PFSK-1 (cell line): ENCODE results near the gene PARP15.

Source experiments
- FOXP2 ChIP-seq: optimal IDR thresholded peaks from 2 replicates; pipeline ENCODE3; 2011; ENCODE audit warnings: borderline replicate concordance, control low read depth, inconsistent platforms; ENCODE audit not compliant: insufficient read depth; ENCODE audit errors: extremely low read length, extremely low read depth
- POLR2AphosphoS5 ChIP-seq: IDR thresholded peaks from 2 replicates; pipeline ENCODE4 v1.6.1; 2012; ENCODE audit warnings: low read depth, mild to moderate bottlenecking, control low read depth, low read length, moderate library complexity
- REST ChIP-seq, 2 experiments: IDR thresholded peaks; 2 replicates each; pipeline versions ENCODE4 v1.6.1 to v1.8.0; 2011 to 2012; ENCODE audit warnings: low read depth in 2 of 2, low read length in 2 of 2, control low read depth in 1 of 2, inconsistent platforms in 1 of 2, mild to moderate bottlenecking in 1 of 2, moderate library complexity in 1 of 2; ENCODE audit not compliant: insufficient read depth in 1 of 2
- SIN3A ChIP-seq: IDR thresholded peaks from 2 replicates; pipeline ENCODE4 v1.6.1; 2012; ENCODE audit warnings: mild to moderate bottlenecking, low read length, moderate library complexity, borderline replicate concordance; ENCODE audit not compliant: insufficient read depth
- TAF1 ChIP-seq: IDR thresholded peaks from 2 replicates; pipeline ENCODE4 v1.6.1; 2012; ENCODE audit warnings: low read length, control low read depth, borderline replicate concordance; ENCODE audit not compliant: insufficient read depth

PARP15 gene

DNA sequence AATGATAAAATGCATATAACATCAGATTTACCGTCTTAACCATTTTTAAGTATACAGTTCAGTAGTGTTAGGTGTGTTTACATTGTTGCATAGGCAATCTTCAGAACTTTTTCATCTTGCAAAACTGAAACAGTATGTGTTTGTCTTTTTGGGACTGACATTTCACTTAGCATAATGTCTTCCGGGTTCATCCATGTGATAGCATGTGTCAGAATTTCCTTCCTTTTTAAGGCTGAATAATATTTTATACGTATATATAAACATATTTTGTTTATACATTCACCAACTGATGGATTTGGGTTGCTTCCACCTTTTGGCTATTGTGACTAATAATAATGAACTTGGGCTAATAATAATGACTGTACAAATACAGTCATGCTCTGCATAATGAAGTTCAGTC lies 3.0 kb downstream of the PARP15 start:
- TF ChIP-seq TAF1 (no peak), POLR2AphosphoS5 (no peak), REST (IDR thresholded peaks at IDR 0.05; ENCODE audit: insufficient read depth in 1 of 2, low read depth in 2 of 2, low read length in 2 of 2) (no peak), FOXP2 (no peak), SIN3A (no peak)

GRCh38 chr3:122581622-122582021 lies 4.2 kb downstream of the PARP15 start:
- TF ChIP-seq FOXP2: no peak
- no peak for TF ChIP-seq POLR2AphosphoS5
- no peak for TF ChIP-seq TAF1
- TF ChIP-seq REST (IDR thresholded peaks at IDR 0.05; ENCODE audit: insufficient read depth in 1 of 2, low read depth in 2 of 2, low read length in 2 of 2): no peak
- no peak for TF ChIP-seq SIN3A

DNA sequence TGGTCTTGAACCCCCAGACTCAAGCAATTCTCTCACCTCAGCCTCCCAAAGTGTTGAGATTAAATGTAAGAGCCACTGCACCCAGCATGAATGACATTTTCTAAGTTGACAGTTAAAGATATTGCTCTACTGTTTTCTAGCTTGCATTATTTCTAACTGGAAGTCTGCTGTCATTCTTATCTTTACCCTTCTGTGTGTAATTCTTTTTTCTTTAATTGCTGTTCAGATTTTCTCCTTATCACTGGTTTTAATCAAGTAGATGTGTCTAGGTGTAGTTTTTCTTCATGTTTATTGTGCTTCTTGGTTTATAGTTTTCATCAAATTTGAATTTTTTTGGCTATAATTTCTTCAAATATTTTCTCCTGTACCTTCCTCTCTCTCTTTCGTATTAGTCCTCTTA lies 4.9 kb downstream of the PARP15 start:
- TF ChIP-seq FOXP2: no peak
- no peak for TF ChIP-seq POLR2AphosphoS5
- no peak for TF ChIP-seq SIN3A
- TF ChIP-seq TAF1: no peak
- TF ChIP-seq REST (IDR thresholded peaks at IDR 0.05; ENCODE audit: insufficient read depth in 1 of 2, low read depth in 2 of 2, low read length in 2 of 2): no peak

- TF ChIP-seq POLR2AphosphoS5: no peak
- no peak for TF ChIP-seq FOXP2
- TF ChIP-seq SIN3A: no peak
- TF ChIP-seq TAF1: no peak
- TF ChIP-seq REST (IDR thresholded peaks at IDR 0.05; ENCODE audit: insufficient read depth in 1 of 2, low read depth in 2 of 2, low read length in 2 of 2): no peak
Measured at GRCh38 chr3:122586098-122586497, 8.6 kb downstream of the PARP15 start.

- no peak for TF ChIP-seq FOXP2
Measured at GRCh38 chr3:122586773-122587485, 9.5 kb downstream of the PARP15 start.
